SK-N-SH (cell line): Measurements from ENCODE around the gene PWWP2B.

Experiments
- CTCF ChIP-seq: fragments of 200-600 bp; sonication (generic); IDR thresholded peaks from 2 replicates; pipeline ENCODE4 v1.6.1; 2017; ENCODE audit warnings: antibody characterized with exemption, mild to moderate bottlenecking, moderate library complexity
- NRF1 ChIP-seq: IDR thresholded peaks from 2 replicates; pipeline ENCODE4 v1.6.1; 2012; ENCODE audit warnings: low read depth, mild to moderate bottlenecking, low read length
- RFX5 ChIP-seq: IDR thresholded peaks from 2 replicates; pipeline ENCODE4 v1.6.1; 2012; ENCODE audit warnings: mild to moderate bottlenecking, improper control_type of control experiment, low read length
- TAF1 ChIP-seq: IDR thresholded peaks from 2 replicates; pipeline ENCODE4 v1.6.1; 2012; ENCODE audit warnings: low read depth, mild to moderate bottlenecking, low read length, moderate library complexity, borderline replicate concordance
- TCF12 ChIP-seq: IDR thresholded peaks from 2 replicates; pipeline ENCODE4 v1.4.0; 2012
- TEAD4 ChIP-seq: IDR thresholded peaks from 2 replicates; pipeline ENCODE4 v1.4.0; 2012; ENCODE audit warnings: mild to moderate bottlenecking, borderline replicate concordance; ENCODE audit not compliant: insufficient read depth
- USF2 ChIP-seq: fragments of 150-350 bp; IDR thresholded peaks from 2 replicates; pipeline ENCODE4 v1.6.1; 2017; ENCODE audit warnings: antibody characterized with exemption, low read length, low read depth, borderline replicate concordance
- YY1 ChIP-seq: IDR thresholded peaks from 2 replicates; pipeline ENCODE4 v1.4.0; 2012; ENCODE audit warnings: low read depth, mild to moderate bottlenecking

- no peak for TF ChIP-seq NRF1
- no peak for TF ChIP-seq TEAD4
- no peak for TF ChIP-seq CTCF
- TF ChIP-seq TCF12, result no peak
- TF ChIP-seq RFX5, result no peak
- TF ChIP-seq USF2, result no peak
- no peak for TF ChIP-seq TAF1
- no peak for TF ChIP-seq YY1
Measured at GRCh38 chr10:132374612-132375011, 22.4 kb upstream of the PWWP2B start.
